Neural progenitor cell (in vitro differentiated cells): ENCODE results near the gene ABHD6. TPM values are rescaled to one million over a fixed set of nuclear protein-coding genes. Genes with fewer than 3 reads are reported as not detected.
"Not testable (repeated sequence)": the region's sequence is repeated elsewhere in the genome, so short reads cannot be mapped to it uniquely, and the experiment has no call there.

Source experiments
- DNase-seq: peaks from one replicate; pipeline ENCODE4 v3.0.0-alpha.2; 2016; ENCODE audit warnings: low spot score
- H2AFZ ChIP-seq: fragments of 200-600 bp; sonication (generic); replicated peaks from 2 replicates; pipeline ENCODE4 v1.6.1; 2016; ENCODE audit warnings: antibody characterized with exemption
- H3F3A ChIP-seq: fragments of 200-600 bp; sonication (generic); 2 replicates; pipeline ENCODE4 v1.6.1; 2016; ENCODE audit warnings: antibody characterized with exemption, low read depth
- H3K27ac ChIP-seq: fragments of 200-600 bp; sonication (generic); 2 replicates; pipeline ENCODE4 v1.5.1; 2016; ENCODE audit warnings: mild to moderate bottlenecking
- H3K27me3 ChIP-seq: fragments of 200-600 bp; sonication (generic); 2 replicates; pipeline ENCODE4 v1.6.1; 2016; ENCODE audit warnings: mild to moderate bottlenecking, moderate library complexity
- H3K36me3 ChIP-seq: fragments of 200-600 bp; sonication (generic); 2 replicates; pipeline ENCODE4 v1.5.1; 2016
- H3K4me1 ChIP-seq: fragments of 200-600 bp; sonication (generic); 2 replicates; pipeline ENCODE4 v1.6.1; 2016; ENCODE audit warnings: mixed run types
- H3K4me2 ChIP-seq: fragments of 200-600 bp; sonication (generic); 2 replicates; pipeline ENCODE4 v1.6.1; 2016
- H3K4me3 ChIP-seq: fragments of 200-600 bp; sonication (generic); 2 replicates; pipeline ENCODE4 v1.5.1; 2016
- H3K79me2 ChIP-seq: fragments of 200-600 bp; sonication (generic); 2 replicates; pipeline ENCODE4 v1.6.1; 2016; ENCODE audit warnings: low read depth
- H3K9ac ChIP-seq: fragments of 200-600 bp; sonication (generic); 2 replicates; pipeline ENCODE4 v1.6.1; 2016
- H3K9me3 ChIP-seq: fragments of 200-600 bp; sonication (generic); 2 replicates; pipeline ENCODE4 v1.5.1; 2016; ENCODE audit warnings: low read depth
- H4K20me1 ChIP-seq: fragments of 200-600 bp; sonication (generic); 2 replicates; pipeline ENCODE4 v1.6.1; 2016; ENCODE audit warnings: low read depth
- H3K27ac Mint-ChIP-seq: 3 replicates; pipeline ENCODE4 v1.8.0; 2021; ENCODE audit warnings: mixed read lengths
- H3K27me3 Mint-ChIP-seq: 2 replicates; pipeline ENCODE4 v1.8.0; 2022; ENCODE audit warnings: low read depth, mild to moderate bottlenecking, inconsistent platforms, moderate library complexity, mixed read lengths; ENCODE audit not compliant: insufficient read depth
- H3K36me3 Mint-ChIP-seq: 3 replicates; pipeline ENCODE4 v1.8.0; 2021; ENCODE audit warnings: mixed read lengths
- H3K4me1 Mint-ChIP-seq: 3 replicates; pipeline ENCODE4 v1.8.0; 2021; ENCODE audit warnings: mixed read lengths
- H3K4me3 Mint-ChIP-seq: 3 replicates; pipeline ENCODE4 v1.8.0; 2021; ENCODE audit warnings: mild to moderate bottlenecking, moderate library complexity, mixed read lengths
- H3K9me3 Mint-ChIP-seq: 3 replicates; pipeline ENCODE4 v1.8.0; 2020; ENCODE audit warnings: mixed read lengths
- EZH2 ChIP-seq: fragments of 200-600 bp; sonication (generic); IDR thresholded peaks from 2 replicates; pipeline ENCODE4 v1.6.1; 2017; ENCODE audit warnings: antibody characterized with exemption, mild to moderate bottlenecking, moderate library complexity
- EZH2phosphoT487 ChIP-seq: fragments of 200-600 bp; sonication (generic); IDR thresholded peaks from 2 replicates; pipeline ENCODE4 v1.6.1; 2017; ENCODE audit warnings: antibody characterized with exemption
- total RNA-seq: library from RNA; depleted of rRNA; stranded (reverse); fragments of >200 nt; gene quantifications from 2 replicates; pipeline ENCODE4 v1.2.3, GENCODE V29; 2015; ENCODE audit warnings: low replicate concordance
- TF ChIP-seq, protein P1 (sequence below): fragments of 200-600 bp; sonication (generic); IDR thresholded peaks from 2 replicates; pipeline ENCODE4 v1.5.1; 2017; ENCODE audit warnings: antibody characterized with exemption, mild to moderate bottlenecking

Gene ABHD6
- total RNA-seq, 1 donor from 2014 or later = 21.5 TPM

GRCh38 chr3:58260733-58261132, 23.1 kb downstream of the ABHD6 start:
- Mint-ChIP-seq H3K27me3 (no peaks in the 10 kb centered on the region), H3K9me3 (no peaks in the 10 kb centered on the region), H3K4me1 (peaks cover 25% of the 10 kb centered on the region), H3K4me3 (no peak overlapping the region), H3K27ac (no peak overlapping the region), H3K36me3 (peaks cover 5% of the 10 kb centered on the region)
- DNase-seq = no peak
- Histone ChIP-seq H3K36me3 (no peaks in the 10 kb centered on the region), H2AFZ (no peak overlapping the region), H3K9me3 (no peaks in the 10 kb centered on the region), H3K4me3 (no peak overlapping the region), H3K27me3 (no peaks in the 10 kb centered on the region), H4K20me1 (no peaks in the 10 kb centered on the region), H3K27ac (peak overlapping the region; percentile 63), H3K4me1 (peaks cover 36% of the 10 kb centered on the region), H3F3A (peaks cover 31% of the 10 kb centered on the region), H3K9ac (no peak overlapping the region), H3K4me2 (no peak overlapping the region), H3K79me2 (no peaks in the 10 kb centered on the region)
- TF ChIP-seq EZH2 (no peak), EZH2phosphoT487 (no peak)
- TF ChIP-seq, protein P1, sequence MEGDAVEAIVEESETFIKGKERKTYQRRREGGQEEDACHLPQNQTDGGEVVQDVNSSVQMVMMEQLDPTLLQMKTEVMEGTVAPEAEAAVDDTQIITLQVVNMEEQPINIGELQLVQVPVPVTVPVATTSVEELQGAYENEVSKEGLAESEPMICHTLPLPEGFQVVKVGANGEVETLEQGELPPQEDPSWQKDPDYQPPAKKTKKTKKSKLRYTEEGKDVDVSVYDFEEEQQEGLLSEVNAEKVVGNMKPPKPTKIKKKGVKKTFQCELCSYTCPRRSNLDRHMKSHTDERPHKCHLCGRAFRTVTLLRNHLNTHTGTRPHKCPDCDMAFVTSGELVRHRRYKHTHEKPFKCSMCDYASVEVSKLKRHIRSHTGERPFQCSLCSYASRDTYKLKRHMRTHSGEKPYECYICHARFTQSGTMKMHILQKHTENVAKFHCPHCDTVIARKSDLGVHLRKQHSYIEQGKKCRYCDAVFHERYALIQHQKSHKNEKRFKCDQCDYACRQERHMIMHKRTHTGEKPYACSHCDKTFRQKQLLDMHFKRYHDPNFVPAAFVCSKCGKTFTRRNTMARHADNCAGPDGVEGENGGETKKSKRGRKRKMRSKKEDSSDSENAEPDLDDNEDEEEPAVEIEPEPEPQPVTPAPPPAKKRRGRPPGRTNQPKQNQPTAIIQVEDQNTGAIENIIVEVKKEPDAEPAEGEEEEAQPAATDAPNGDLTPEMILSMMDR = no peak

DNA sequence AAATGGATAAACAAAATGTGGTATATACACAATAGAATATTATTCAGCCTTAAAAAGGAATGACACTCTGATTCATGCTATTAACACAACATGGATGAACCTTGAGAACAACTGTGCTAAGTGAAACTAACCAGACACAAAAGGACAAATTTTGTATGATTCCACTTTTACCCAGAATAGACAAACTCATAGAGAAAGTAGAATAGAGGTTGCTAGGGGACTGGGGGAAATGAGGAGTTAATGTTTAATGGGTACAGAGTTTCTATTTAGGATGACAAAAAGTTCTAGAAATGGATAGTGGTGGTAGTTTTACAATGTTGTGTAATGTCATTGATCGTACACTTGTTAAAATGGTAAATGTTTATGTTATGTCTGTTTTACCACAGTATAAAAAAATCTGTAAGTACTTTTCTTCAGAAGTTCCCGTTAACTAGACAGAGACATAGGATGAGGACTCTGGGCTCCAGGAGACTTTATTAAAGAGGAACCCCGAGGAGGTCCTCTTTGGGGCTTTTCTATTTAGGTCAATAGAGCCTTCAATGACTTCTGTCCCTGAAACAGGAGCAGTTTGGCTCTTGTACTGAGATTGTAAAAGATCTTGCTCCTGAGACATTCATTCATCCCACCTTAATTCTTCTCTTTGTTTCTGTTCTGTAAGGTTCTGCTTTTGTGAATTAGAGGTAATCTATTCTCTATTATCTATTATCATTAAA, 24.5 kb downstream of the ABHD6 start:
- Histone ChIP-seq H3K79me2 (no peaks in the 10 kb centered on the region), H3K9ac (no peak overlapping the region), H3K4me2 (no peak overlapping the region), H3F3A (peaks cover 31% of the 10 kb centered on the region), H3K4me3 (no peak overlapping the region), H3K36me3 (no peaks in the 10 kb centered on the region), H3K27ac (peak overlapping the region; percentile 53), H3K9me3 (no peaks in the 10 kb centered on the region), H3K4me1 (peaks cover 36% of the 10 kb centered on the region), H2AFZ (no peak overlapping the region), H3K27me3 (no peaks in the 10 kb centered on the region), H4K20me1 (no peaks in the 10 kb centered on the region)
- Mint-ChIP-seq H3K4me3 (no peak overlapping the region), H3K4me1 (peaks cover 23% of the 10 kb centered on the region), H3K36me3 (peaks cover 3% of the 10 kb centered on the region), H3K9me3 (no peaks in the 10 kb centered on the region), H3K27me3 (no peaks in the 10 kb centered on the region), H3K27ac (no peak overlapping the region)
- no peak for DNase-seq
- TF ChIP-seq EZH2phosphoT487 = no peak
- TF ChIP-seq EZH2 = no peak
- TF ChIP-seq, protein P1 = no peak

DNA sequence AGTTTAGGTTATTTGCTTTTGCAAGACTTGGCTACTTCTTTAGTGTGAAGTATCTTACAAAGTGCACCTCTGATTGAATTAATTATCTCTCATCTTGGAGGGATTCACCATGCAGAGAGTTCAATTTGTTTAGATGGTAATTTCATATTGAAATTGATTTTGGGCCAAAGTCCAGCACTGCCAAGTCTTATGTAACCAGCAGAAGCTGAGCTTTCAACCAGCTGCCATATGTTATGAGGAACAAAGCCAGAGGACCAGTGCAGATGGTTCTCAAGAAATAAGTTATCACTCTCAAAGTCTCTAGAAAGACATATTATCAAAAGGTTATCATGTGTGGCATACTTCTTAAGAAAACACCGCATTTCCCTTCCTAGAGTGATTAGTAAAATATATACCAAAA, 29.0 kb downstream of the ABHD6 start:
- Histone ChIP-seq H3K36me3 (no peaks in the 10 kb centered on the region), H3K27ac (no peak overlapping the region), H3K9me3 (no peaks in the 10 kb centered on the region), H3K27me3 (no peaks in the 10 kb centered on the region), H2AFZ (no peak overlapping the region), H3K4me2 (no peak overlapping the region), H3K79me2 (no peaks in the 10 kb centered on the region), H3K4me3 (no peak overlapping the region), H3K4me1 (peaks cover 8% of the 10 kb centered on the region), H3K9ac (no peak overlapping the region), H3F3A (peaks cover 10% of the 10 kb centered on the region), H4K20me1 (no peaks in the 10 kb centered on the region)
- H3K4me3 Mint-ChIP-seq = no peak overlapping the region
- peaks cover 4% of the 10 kb centered on the region for H3K36me3 Mint-ChIP-seq
- no peak for DNase-seq
- no peak overlapping the region for H3K27ac Mint-ChIP-seq
- TF ChIP-seq EZH2phosphoT487 = no peak
- TF ChIP-seq, protein P1 = no peak
- TF ChIP-seq EZH2 = no peak
- no peaks in the 10 kb centered on the region for H3K27me3 Mint-ChIP-seq
- no peaks in the 10 kb centered on the region for H3K4me1 Mint-ChIP-seq
- no peaks in the 10 kb centered on the region for H3K9me3 Mint-ChIP-seq

DNA sequence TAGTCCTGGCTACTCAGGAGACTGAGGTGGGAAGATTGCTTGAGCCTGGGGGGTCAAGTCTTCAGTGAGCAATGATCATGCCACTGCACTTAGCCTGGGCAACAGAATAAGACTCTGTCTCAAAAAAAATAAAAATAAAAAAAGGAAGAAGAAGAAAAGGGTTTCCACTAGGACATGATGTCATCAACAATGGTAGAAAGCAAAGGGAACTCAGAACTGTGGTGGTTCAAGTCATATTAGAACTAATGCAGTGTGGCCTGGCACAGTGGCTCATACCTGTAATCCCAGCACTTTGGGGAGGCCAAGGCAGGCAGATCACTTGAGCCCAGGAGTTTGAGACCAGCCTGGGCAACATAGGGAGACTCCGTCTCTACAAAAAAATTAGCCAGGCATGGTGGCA, 30.0 kb downstream of the ABHD6 start:
- not testable (repeated sequence) for H3K36me3 ChIP-seq, H3K4me1 ChIP-seq, H3K36me3 Mint-ChIP-seq, H3K27ac ChIP-seq, H3F3A ChIP-seq, H3K4me1 Mint-ChIP-seq, H2AFZ ChIP-seq, H3K4me3 ChIP-seq, H3K79me2 ChIP-seq, H3K27me3 Mint-ChIP-seq, H3K9me3 ChIP-seq, H3K27ac Mint-ChIP-seq, DNase-seq, H3K27me3 ChIP-seq, H3K4me2 ChIP-seq, H3K4me3 Mint-ChIP-seq, H3K9ac ChIP-seq, H4K20me1 ChIP-seq, H3K9me3 Mint-ChIP-seq
